H1 (cell line): ENCODE data around the gene KLHDC4. TPM values are rescaled to one million over a fixed set of nuclear protein-coding genes. Genes with fewer than 3 reads are reported as not detected.

Source experiments
- CTCF ChIA-PET: fragments of 300-600 bp; sonication (Branson Sonifier 250); formaldehyde crosslinking; loops from one replicate; lab custom pipeline; 2021; ENCODE audit not compliant: partially characterized antibody; lab: Charles Lee
- POLR2A ChIA-PET: fragments of 300-600 bp; sonication (Branson Sonifier 250); formaldehyde crosslinking; loops from one replicate; lab custom pipeline; 2021; ENCODE audit warnings: inconsistent platforms; ENCODE audit not compliant: partially characterized antibody; lab: Charles Lee
- DNase-seq, 2 experiments: peaks; one replicate each; pipeline versions ENCODE4 v3.0.0 to v3.0.0-alpha.2; 2010 to 2022; ENCODE audit warnings: low spot score in 2 of 2, low read depth in 1 of 2, mixed read lengths in 1 of 2
- FAIRE-seq: peaks from 2 replicates; lab custom pipeline; 2011; peaks lifted over from hg19 to GRCh38; lab: Jason Lieb, UNC
- H2AFZ ChIP-seq: 2 replicates; pipeline ENCODE4 v1.8.1; 2012; ENCODE audit warnings: low read length, inconsistent platforms
- H2AK5ac ChIP-seq: 2 replicates; pipeline ENCODE4 v1.6.1; 2013; ENCODE audit warnings: low read depth, low read length
- H2BK120ac ChIP-seq: replicated peaks from 2 replicates; pipeline ENCODE3; 2013; ENCODE audit warnings: low read depth, low read length, inconsistent platforms
- H2BK12ac ChIP-seq: 2 replicates; pipeline ENCODE4 v1.6.1; 2013; ENCODE audit warnings: low read depth, low read length
- H2BK15ac ChIP-seq: 2 replicates; pipeline ENCODE4 v1.6.1; 2013; ENCODE audit warnings: low read length
- H2BK20ac ChIP-seq: 2 replicates; pipeline ENCODE4 v1.6.1; 2013; ENCODE audit warnings: low read length
- H2BK5ac ChIP-seq: 2 replicates; pipeline ENCODE4 v1.6.1; 2013; ENCODE audit warnings: low read depth, low read length
- H3K14ac ChIP-seq: 2 replicates; pipeline ENCODE4 v1.6.1; 2013; ENCODE audit warnings: inconsistent platforms; ENCODE audit not compliant: insufficient read length
- H3K18ac ChIP-seq: 2 replicates; pipeline ENCODE4 v1.6.1; 2013; ENCODE audit warnings: low read length; ENCODE audit errors: extremely low read depth
- H3K23ac ChIP-seq: 2 replicates; pipeline ENCODE4 v1.6.1; 2013; ENCODE audit warnings: inconsistent platforms; ENCODE audit not compliant: insufficient read length
- H3K23me2 ChIP-seq: 2 replicates; pipeline ENCODE4 v1.6.1; 2013; ENCODE audit warnings: low read depth, low read length
- H3K27ac ChIP-seq: 2 replicates; pipeline ENCODE4 v1.6.1; 2011; ENCODE audit warnings: low read depth, low read length, inconsistent platforms
- H3K27me3 ChIP-seq, 4 experiments: replicated peaks in 1 of 4; 1 replicate in 1 of 4; 2 replicates in 3 of 4; pipeline versions ENCODE4 v1.6.1 to v1.8.1; 2011 to 2013; ENCODE audit warnings: low read length in 3 of 4, mild to moderate bottlenecking in 3 of 4, inconsistent platforms in 2 of 4, mixed read lengths in 2 of 4, moderate library complexity in 1 of 4; ENCODE audit not compliant: control insufficient read depth in 3 of 4, insufficient read depth in 3 of 4; ENCODE audit errors: extremely low read depth in 1 of 4
- H3K36me3 ChIP-seq, 4 experiments: 2 replicates each; pipeline versions ENCODE4 v1.6.1 to v1.8.1; 2011 to 2013; ENCODE audit warnings: mild to moderate bottlenecking in 4 of 4, low read length in 3 of 4, moderate library complexity in 2 of 4, control low read depth in 1 of 4, inconsistent platforms in 1 of 4; ENCODE audit not compliant: insufficient read depth in 4 of 4, control insufficient read depth in 2 of 4
- H3K4ac ChIP-seq: replicated peaks from 2 replicates; pipeline ENCODE3; 2013; ENCODE audit warnings: low read length, low read depth, mixed read lengths, inconsistent platforms; ENCODE audit not compliant: insufficient read length
- H3K4me1 ChIP-seq, 4 experiments: replicated peaks in 1 of 4; 1 replicate in 1 of 4; 2 replicates in 3 of 4; pipeline versions ENCODE4 v1.6.1 to v1.8.1; 2011 to 2013; ENCODE audit warnings: low read length in 3 of 4, inconsistent platforms in 2 of 4, mixed read lengths in 1 of 4; ENCODE audit not compliant: insufficient read depth in 4 of 4, control insufficient read depth in 3 of 4
- H3K4me2 ChIP-seq, 2 experiments: 2 replicates each; pipeline versions ENCODE4 v1.6.1 to v1.8.1; 2011 to 2013; ENCODE audit warnings: low read depth in 2 of 2, low read length in 2 of 2, control low read depth in 1 of 2, inconsistent platforms in 1 of 2, mild to moderate bottlenecking in 1 of 2; ENCODE audit not compliant: insufficient read depth in 1 of 2
- H3K4me3 ChIP-seq, 4 experiments: fragments of 200-600, 300-600 bp in 1 of 4; sonication (generic), shearing (Covaris generic), sonication (Bioruptor Twin) in 1 of 4; 2 replicates each; pipeline versions ENCODE4 v1.5.1 to v1.8.1; 2011 to 2016; ENCODE audit warnings: low read length in 4 of 4, low read depth in 3 of 4, control low read depth in 2 of 4, inconsistent platforms in 2 of 4, mild to moderate bottlenecking in 2 of 4, mixed read lengths in 1 of 4, moderate library complexity in 1 of 4; ENCODE audit not compliant: insufficient read depth in 2 of 4; ENCODE audit errors: extremely low read depth in 1 of 4
- H3K56ac ChIP-seq: replicated peaks from 2 replicates; pipeline ENCODE3; 2013; ENCODE audit warnings: low read depth, mild to moderate bottlenecking, mixed read lengths, low read length, inconsistent platforms; ENCODE audit not compliant: insufficient read length
- H3K79me1 ChIP-seq: 2 replicates; pipeline ENCODE4 v1.6.1; 2013; ENCODE audit warnings: low read depth, low read length, control low read depth
- H3K79me2 ChIP-seq, 2 experiments: 2 replicates each; pipeline versions ENCODE4 v1.6.1 to v1.8.1; 2012 to 2013; ENCODE audit warnings: low read length in 2 of 2, mild to moderate bottlenecking in 2 of 2, inconsistent platforms in 1 of 2; ENCODE audit not compliant: insufficient read depth in 2 of 2, control insufficient read depth in 1 of 2
- H3K9ac ChIP-seq, 4 experiments: replicated peaks in 1 of 4; 1 replicate in 1 of 4; 2 replicates in 3 of 4; pipeline versions ENCODE4 v1.6.1 to v1.8.1; 2011 to 2013; ENCODE audit warnings: low read depth in 3 of 4, low read length in 3 of 4, control low read depth in 2 of 4, mild to moderate bottlenecking in 2 of 4, moderate library complexity in 2 of 4, inconsistent platforms in 1 of 4; ENCODE audit errors: extremely low read depth in 1 of 4
- H3K9me3 ChIP-seq, 2 experiments: 2 replicates each; pipeline versions ENCODE4 v1.6.1 to v1.8.1; 2012 to 2013; ENCODE audit warnings: mild to moderate bottlenecking in 2 of 2, moderate library complexity in 2 of 2, control low read depth in 1 of 2, inconsistent platforms in 1 of 2, low read depth in 1 of 2, low read length in 1 of 2, mixed read lengths in 1 of 2; ENCODE audit not compliant: insufficient read depth in 2 of 2
- H4K20me1 ChIP-seq, 2 experiments: replicated peaks in 1 of 2; 2 replicates each; pipeline versions ENCODE3 to v1.8.1; 2011 to 2013; ENCODE audit warnings: inconsistent platforms in 2 of 2, low read length in 2 of 2, mild to moderate bottlenecking in 1 of 2; ENCODE audit not compliant: insufficient read depth in 2 of 2, control insufficient read depth in 1 of 2
- H4K5ac ChIP-seq: 2 replicates; pipeline ENCODE4 v1.6.1; 2013; ENCODE audit warnings: low read length, low read depth, mixed read lengths, inconsistent platforms; ENCODE audit not compliant: insufficient read length
- H4K8ac ChIP-seq: 2 replicates; pipeline ENCODE4 v1.8.0; 2013; ENCODE audit warnings: mild to moderate bottlenecking, moderate library complexity, low read length, inconsistent platforms; ENCODE audit not compliant: insufficient read depth; ENCODE audit errors: extremely low read depth
- H4K91ac ChIP-seq: replicated peaks from 2 replicates; pipeline ENCODE3; 2013; ENCODE audit warnings: low read length, mixed read lengths, inconsistent platforms; ENCODE audit not compliant: insufficient read length
- E2F6 ChIP-seq: IDR thresholded peaks from 2 replicates; pipeline ENCODE4 v1.6.1; 2012; ENCODE audit warnings: inconsistent platforms
- TAF1 ChIP-seq: IDR thresholded peaks from 2 replicates; pipeline ENCODE4 v1.6.1; 2011; ENCODE audit warnings: mild to moderate bottlenecking, low read depth, low read length
- TEAD4 ChIP-seq: IDR thresholded peaks from 2 replicates; pipeline ENCODE4 v1.6.1; 2012; ENCODE audit warnings: low read depth, low read length, inconsistent platforms, mixed read lengths
- WGBS, 2 experiments: shearing (Covaris generic) in 1 of 2; methylation state at CpG; one replicate each; pipeline versions ENCODE4 v1.1.6 to v1.1.7; 2013 to 2015; ENCODE audit warnings: low lambda C conversion rate in 2 of 2, mixed read lengths in 2 of 2, inconsistent platforms in 1 of 2, low coverage in 1 of 2, missing lambda C conversion rate in 1 of 2; ENCODE audit not compliant: insufficient replicate concordance in 2 of 2, insufficient coverage in 1 of 2, insufficient read length in 1 of 2; ENCODE audit errors: extremely low coverage in 1 of 2, missing lambda C conversion rate in 1 of 2; 5-methylcytosine and 5-hydroxymethylcytosine counted together
- polyA plus RNA-seq, 7 experiments: library from polyadenylated mRNA; depleted of rRNA in 3 of 7; stranded (reverse) in 5 of 7; unstranded in 2 of 7; fragments of >200 nt in 5 of 7; fragments of 200-250 nt in 2 of 7; gene quantifications; 1 replicate in 5 of 7; 2 replicates in 1 of 7; 4 replicates in 1 of 7; pipeline versions ENCODE4 v1.2.1 to v1.2.3, GENCODE V29; 2011 to 2013; ENCODE audit warnings: missing spikeins in 2 of 7, mixed read lengths in 2 of 7
- total RNA-seq: library from RNA; stranded (reverse); fragmentation: NEBNext Ultra II Directional; extraction: Animal tissue kit (Norgen Biotek cat#: 25700); gene quantifications from 2 replicates; pipeline ENCODE4 v1.2.1, GENCODE V29; 2021

The KLHDC4 gene
- total and polyA plus RNA-seq, 2 of the 8 experiments (the other 6 are each of a cell fraction or from before 2014, with no cell fraction given), result 23.7 to 63.9 TPM

GRCh38 chr16:87784812-87785211 lies 19.0 kb upstream of the KLHDC4 start:
- WGBS, 2 experiments, result 92% methylated on average over 10 of the region's 10 CpGs; no CpG with 5 or more reads in 1 of the 2 experiments
- no peak overlapping the region for H3K56ac ChIP-seq
- no peaks in the 10 kb centered on the region for H3K79me1 ChIP-seq
- no peak overlapping the region for H2AK5ac ChIP-seq
- peak overlapping the region; percentile 42 for H4K91ac ChIP-seq
- H2BK120ac ChIP-seq, result no peak overlapping the region
- H3K14ac ChIP-seq, result no peak overlapping the region
- no peak overlapping the region for H2AFZ ChIP-seq
- no peak overlapping the region for H2BK15ac ChIP-seq
- H4K5ac ChIP-seq, result no peak overlapping the region
- no peak overlapping the region for H3K9ac ChIP-seq
- no peaks in the 10 kb centered on the region for H4K20me1 ChIP-seq
- no peak overlapping the region for H3K4me2 ChIP-seq
- CTCF ChIA-PET, result interaction anchor here (0.6 to 2.3 kb wide), 10 partner anchors 9 to 122 kb away, joined by 3 to 10 read pairs (median 3); no protein-coding TSS in a partner anchor
- no peaks in the 10 kb centered on the region for H3K79me2 ChIP-seq
- POLR2A ChIA-PET, result interaction anchor here (0.6 to 9.3 kb wide), 7 partner anchors 17 to 85 kb away, joined by 3 to 140 read pairs (median 4); partner anchors contain the start of gene SLC7A5
- H3K4ac ChIP-seq, result peak overlapping the region; percentile 53
- peak overlapping the region; percentile 4; the same call in 1 of the 2 replicates for H2BK12ac ChIP-seq
- DNase-seq, result no peak
- H2BK5ac ChIP-seq, result no peak overlapping the region
- no peak for FAIRE-seq
- no peak overlapping the region for H3K23ac ChIP-seq
- no peaks in the 10 kb centered on the region for H3K9me3 ChIP-seq
- no peak overlapping the region for H3K27ac ChIP-seq
- 0 out of 2 replicates have a peak, but pooled peaks have one; percentile 50 for TF ChIP-seq TEAD4
- TF ChIP-seq TAF1, result no peak
- TF ChIP-seq E2F6, result no peak
- H3K36me3 ChIP-seq, result no peaks in the 10 kb centered on the region
- H4K8ac ChIP-seq, result peak overlapping the region; percentile 51; the same call in 1 of the 2 replicates
- no peaks in the 10 kb centered on the region for H3K4me1 ChIP-seq
- H3K23me2 ChIP-seq, result no peaks in the 10 kb centered on the region
- H3K27me3 ChIP-seq, result no peaks in the 10 kb centered on the region
- no peak overlapping the region for H2BK20ac ChIP-seq
- H3K18ac ChIP-seq, result no peak overlapping the region
- H3K4me3 ChIP-seq, result no peak overlapping the region
